ENCODE measurements around the gene ARID4B.

Gene ARID4B

GRCh38 chr1:235299169-235299858 is 28.7 kb downstream of the ARID4B start:
- ChIA-PET POLR2A (interaction anchor here (0.6 to 0.8 kb wide), 2 partner anchors 13 to 14 kb away, joined by 3 read pairs; no protein-coding TSS in a partner anchor), CTCF (interaction anchor here (0.8 to 2.5 kb wide), 5 partner anchors 14 to 116 kb away, joined by 3 to 8 read pairs (median 4); no protein-coding TSS in a partner anchor)
- DNase-seq (ENCODE audit: extremely low spot score): no peak
- TF ChIP-seq CTCF (IDR thresholded peaks at IDR 0.05; ENCODE audit: control extremely low read depth, extremely low read depth, low read depth, missing control alignments): no peak

GRCh38 chr1:235298758-235299157 is 29.2 kb downstream of the ARID4B start:
- DNase-seq (ENCODE audit: extremely low spot score): no peak
- ChIA-PET POLR2A (interaction anchor here (0.6 to 0.8 kb wide), 2 partner anchors 13 to 15 kb away, joined by 3 read pairs; no protein-coding TSS in a partner anchor), CTCF (interaction anchor here (0.8 to 2.5 kb wide), 4 partner anchors 15 to 117 kb away, joined by 3 to 8 read pairs (median 6); no protein-coding TSS in a partner anchor)
- no peak for TF ChIP-seq CTCF (IDR thresholded peaks at IDR 0.05; ENCODE audit: control extremely low read depth, extremely low read depth, low read depth, missing control alignments)

- TF ChIP-seq CTCF (IDR thresholded peaks at IDR 0.05; ENCODE audit: control extremely low read depth, extremely low read depth, low read depth, missing control alignments): no peak
- CTCF ChIA-PET: no interaction called here
- POLR2A ChIA-PET: no interaction called here
- DNase-seq (ENCODE audit: extremely low spot score): no peak
Observed at GRCh38 chr1:235297579-235297978, 30.4 kb downstream of the ARID4B start.

- CTCF ChIA-PET: no interaction called here
- POLR2A ChIA-PET: no interaction called here
- TF ChIP-seq CTCF (IDR thresholded peaks at IDR 0.05; ENCODE audit: control extremely low read depth, extremely low read depth, low read depth, missing control alignments): no peak
- DNase-seq (ENCODE audit: extremely low spot score): no peak
Observed at GRCh38 chr1:235296729-235297128, 31.2 kb downstream of the ARID4B start.

GRCh38 chr1:235295902-235296350 is 32.1 kb downstream of the ARID4B start:
- POLR2A ChIA-PET: no interaction called here
- TF ChIP-seq CTCF (IDR thresholded peaks at IDR 0.05; ENCODE audit: control extremely low read depth, extremely low read depth, low read depth, missing control alignments): no peak
- DNase-seq (ENCODE audit: extremely low spot score): no peak
- CTCF ChIA-PET: no interaction called here

GRCh38 chr1:235293322-235293942 is 34.5 kb downstream of the ARID4B start:
- DNase-seq (ENCODE audit: extremely low spot score): no peak
- ChIA-PET POLR2A (interaction anchor here (1.0 kb wide), 1 partner anchor 20 kb away, joined by 3 read pairs; no protein-coding TSS in a partner anchor), CTCF (interaction anchor here (1.0 to 1.1 kb wide), 3 partner anchors 12 to 40 kb away, joined by 3 read pairs; no protein-coding TSS in a partner anchor)
- TF ChIP-seq CTCF (IDR thresholded peaks at IDR 0.05; ENCODE audit: control extremely low read depth, extremely low read depth, low read depth, missing control alignments): no peak

Data from GM10248 (cell line).